K562 (cell line): ENCODE measurements around the gene FYB1. TPM values are rescaled to one million over a fixed set of nuclear protein-coding genes. Genes with fewer than 3 reads are reported as not detected.

Experiments used
- CCAR2 ChIP-seq: fragments of 200-400 bp; formaldehyde crosslinking; IDR thresholded peaks from 2 replicates; pipeline ENCODE4 v1.6.1; 2017; ENCODE audit warnings: mild to moderate bottlenecking, low read depth, low read length
- HIVEP1 ChIP-seq: fragments of 250-450 bp; sonication (Bioruptor Pico); IDR thresholded peaks from 2 replicates; pipeline ENCODE4 v1.4.0; 2020; ENCODE audit warnings: mild to moderate bottlenecking
- ID3 ChIP-seq, 2 experiments: fragments of 250-450 bp in 1 of 2; fragments of 450-650 bp in 1 of 2; sonication (Bioruptor Pico) in 1 of 2; IDR thresholded peaks; 2 replicates each; pipeline versions ENCODE4 v1.6.1 to v1.8.0; 2016 to 2021; ENCODE audit warnings: mild to moderate bottlenecking in 2 of 2, moderate library complexity in 2 of 2, missing compliant biosample characterization in 1 of 2, missing genetic modification characterization in 1 of 2
- KLF1 ChIP-seq: fragments of 450-650 bp; IDR thresholded peaks from 2 replicates; pipeline ENCODE4 v1.6.1; 2016; ENCODE audit warnings: missing genetic modification characterization, missing compliant biosample characterization
- POLR2AphosphoS2 ChIP-seq: IDR thresholded peaks from 2 replicates; pipeline ENCODE4 v1.6.1; 2012; ENCODE audit warnings: low read length, improper control_type of control experiment
- POLR3G ChIP-seq: IDR thresholded peaks from 2 replicates; pipeline ENCODE4 v1.6.1; 2011; ENCODE audit not compliant: insufficient read length, insufficient replicate concordance; ENCODE audit errors: extremely low read depth
- RFX1 ChIP-seq: fragments of 450-650 bp; IDR thresholded peaks from 2 replicates; pipeline ENCODE4 v1.6.1; 2016; ENCODE audit warnings: mild to moderate bottlenecking, moderate library complexity
- SP1 ChIP-seq: sonication (generic); formaldehyde crosslinking; IDR thresholded peaks from 2 replicates; pipeline ENCODE4 v1.8.1; 2022; ENCODE audit warnings: mild to moderate bottlenecking, missing genetic modification reagents
- YBX1 ChIP-seq: fragments of 450-650 bp; IDR thresholded peaks from 2 replicates; pipeline ENCODE4 v1.7.1; 2016; ENCODE audit warnings: mild to moderate bottlenecking
- ZFPM2 ChIP-seq: fragments of 250-450 bp; sonication (Bioruptor Pico); IDR thresholded peaks from 2 replicates; pipeline ENCODE4 v1.5.1; 2022; ENCODE audit warnings: mild to moderate bottlenecking
- ZNF263 ChIP-seq: sonication (generic); formaldehyde crosslinking; IDR thresholded peaks from 2 replicates; pipeline ENCODE4 v1.8.0; 2022; ENCODE audit warnings: mild to moderate bottlenecking, missing genetic modification reagents, borderline replicate concordance
- ZNF274 ChIP-seq: IDR thresholded peaks from 2 replicates; pipeline ENCODE4 v1.6.1; 2011; ENCODE audit warnings: low read depth, mild to moderate bottlenecking, low read length, moderate library complexity, borderline replicate concordance
- ZNF354B ChIP-seq: fragments of 250-450 bp; sonication (Bioruptor Pico); IDR thresholded peaks from 2 replicates; pipeline ENCODE4 v1.4.0; 2020
- ZNF408 ChIP-seq: fragments of 250-450 bp; sonication (Bioruptor Pico); IDR thresholded peaks from 2 replicates; pipeline ENCODE4 v1.4.0; 2020; ENCODE audit warnings: low read depth, mild to moderate bottlenecking, moderate library complexity
- ZNF551 ChIP-seq: fragments of 250-450 bp; sonication (Bioruptor Pico); IDR thresholded peaks from 2 replicates; pipeline ENCODE4 v1.5.0; 2021; ENCODE audit warnings: mild to moderate bottlenecking, moderate library complexity
- ZNF592 ChIP-seq: fragments of 450-650 bp; IDR thresholded peaks from 2 replicates; pipeline ENCODE4 v1.6.1; 2017; ENCODE audit warnings: antibody characterized with exemption, mild to moderate bottlenecking
- ZNF778 ChIP-seq: fragments of 450-650 bp; formaldehyde crosslinking; IDR thresholded peaks from 2 replicates; pipeline ENCODE4 v1.4.0; 2020; ENCODE audit warnings: mild to moderate bottlenecking, moderate library complexity
- ZNF79 ChIP-seq: fragments of 250-450 bp; sonication (Bioruptor Pico); IDR thresholded peaks from 2 replicates; pipeline ENCODE4 v1.4.0; 2020; ENCODE audit warnings: low read depth, mild to moderate bottlenecking, moderate library complexity
- polyA plus RNA-seq, 8 experiments: library from polyadenylated mRNA; depleted of rRNA in 4 of 8; stranded (reverse) in 5 of 8; unstranded in 3 of 8; fragments of >200 nt; fragmentation: Nextera tagmentation in 2 of 8; fragmentation: Illumina TruSeq in 1 of 8; extraction: Ambion mirVana in 2 of 8; extraction: Trizol in 1 of 8; gene quantifications; 2 replicates each; pipeline versions ENCODE4 v1.2.1 to v1.2.3, GENCODE V29; 2011 to 2014; ENCODE audit warnings: inconsistent platforms in 1 of 8, missing spikeins in 1 of 8
- total RNA-seq, 7 experiments: library from RNA; depleted of rRNA in 6 of 7; stranded (reverse); fragments of >200 nt in 6 of 7; fragmentation: Illumina TruSeq in 2 of 7; extraction: Trizol in 2 of 7; gene quantifications; 2 replicates each; pipeline versions ENCODE4 v1.2.1 to v1.2.3, GENCODE V29; 2011 to 2021; ENCODE audit warnings: low replicate concordance in 1 of 7
- TF ChIP-seq, protein P1 (sequence below): fragments of 450-650 bp; IDR thresholded peaks from 2 replicates; pipeline ENCODE4 v1.6.1; 2016; ENCODE audit warnings: low read depth, mild to moderate bottlenecking, moderate library complexity
- TF ChIP-seq, protein P2 (sequence below): fragments of 250-450 bp; sonication (Bioruptor Pico); IDR thresholded peaks from 2 replicates; pipeline ENCODE4 v1.8.0; 2022; ENCODE audit warnings: moderate library complexity, mild to moderate bottlenecking, inconsistent platforms

The FYB1 gene
- total and polyA plus RNA-seq, 9 of the 15 experiments (the other 6 are each of a cell fraction or from before 2014, with no cell fraction given): 4.7 to 31.5 (median 9.7) TPM

- TF ChIP-seq ZNF263 (CRISPR knock-in tag) (no peak), HIVEP1 (CRISPR knock-in tag) (no peak), ZNF592 (no peak; the same call in 1 of the 2 replicates), ZNF354B (CRISPR knock-in tag) (no peak), KLF1 (tag) (no peak), ZNF408 (CRISPR knock-in tag) (no peak), POLR2AphosphoS2 (no peak), ZNF551 (no peak), RFX1 (no peak; the same call in 1 of the 2 replicates), POLR3G (no peak), ID3 (CRISPR knock-in tag; IDR thresholded peaks at IDR 0.05) (no peak), ID3 (tag; IDR thresholded peaks at IDR 0.05) (no peak), ZNF778 (CRISPR knock-in tag) (no peak), ZFPM2 (CRISPR knock-in tag) (no peak), SP1 (CRISPR knock-in tag) (no peak), CCAR2 (no peak), YBX1 (no peak), ZNF79 (no peak), ZNF274 (no peak)
- TF ChIP-seq, protein P1, sequence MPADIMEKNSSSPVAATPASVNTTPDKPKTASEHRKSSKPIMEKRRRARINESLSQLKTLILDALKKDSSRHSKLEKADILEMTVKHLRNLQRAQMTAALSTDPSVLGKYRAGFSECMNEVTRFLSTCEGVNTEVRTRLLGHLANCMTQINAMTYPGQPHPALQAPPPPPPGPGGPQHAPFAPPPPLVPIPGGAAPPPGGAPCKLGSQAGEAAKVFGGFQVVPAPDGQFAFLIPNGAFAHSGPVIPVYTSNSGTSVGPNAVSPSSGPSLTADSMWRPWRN: 0 out of 2 replicates have a peak, but pooled peaks have one; percentile 32
- TF ChIP-seq, protein P2, sequence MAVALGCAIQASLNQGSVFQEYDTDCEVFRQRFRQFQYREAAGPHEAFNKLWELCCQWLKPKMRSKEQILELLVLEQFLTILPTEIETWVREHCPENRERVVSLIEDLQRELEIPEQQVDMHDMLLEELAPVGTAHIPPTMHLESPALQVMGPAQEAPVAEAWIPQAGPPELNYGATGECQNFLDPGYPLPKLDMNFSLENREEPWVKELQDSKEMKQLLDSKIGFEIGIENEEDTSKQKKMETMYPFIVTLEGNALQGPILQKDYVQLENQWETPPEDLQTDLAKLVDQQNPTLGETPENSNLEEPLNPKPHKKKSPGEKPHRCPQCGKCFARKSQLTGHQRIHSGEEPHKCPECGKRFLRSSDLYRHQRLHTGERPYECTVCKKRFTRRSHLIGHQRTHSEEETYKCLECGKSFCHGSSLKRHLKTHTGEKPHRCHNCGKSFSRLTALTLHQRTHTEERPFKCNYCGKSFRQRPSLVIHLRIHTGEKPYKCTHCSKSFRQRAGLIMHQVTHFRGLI (CRISPR knock-in tag): no peak
Observed at GRCh38 chr5:39076757-39077728, 142.3 kb downstream of the FYB1 start (continued).
